CD4-positive, alpha-beta T cell treated with Interleukin-21 for 1 hour (primary cell): ENCODE results near the gene KIAA2012.
"Not testable (repeated sequence)": the region's sequence is repeated elsewhere in the genome, so short reads cannot be mapped to it uniquely, and the experiment has no call there.

Source experiments
- DNase-seq: peaks from one replicate; pipeline ENCODE4 v3.0.0-alpha.2; 2020

The KIAA2012 gene

GRCh38 chr2:202121532-202122162, 48.6 kb downstream of the KIAA2012 start:
- DNase-seq, result peak; percentile 3

DNA sequence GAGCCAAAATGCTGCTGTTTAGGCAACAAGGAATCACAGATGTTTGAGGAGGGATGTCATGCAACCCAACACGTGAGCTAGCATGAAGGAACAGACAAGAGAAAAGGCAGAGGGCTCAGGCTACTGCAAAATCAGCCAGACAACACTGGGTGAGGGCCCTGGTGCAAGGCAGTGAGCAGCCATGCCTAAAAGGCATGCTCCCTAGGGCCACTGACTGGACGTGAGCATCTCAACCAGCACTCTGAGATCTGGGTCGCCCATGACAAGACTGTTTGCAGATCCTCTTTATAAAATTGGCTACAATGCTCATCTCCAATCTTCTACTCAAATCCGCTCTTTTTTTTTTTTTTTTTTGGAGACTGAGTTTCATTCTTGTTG, 49.1 kb downstream of the KIAA2012 start:
- DNase-seq, result no peak

DNA sequence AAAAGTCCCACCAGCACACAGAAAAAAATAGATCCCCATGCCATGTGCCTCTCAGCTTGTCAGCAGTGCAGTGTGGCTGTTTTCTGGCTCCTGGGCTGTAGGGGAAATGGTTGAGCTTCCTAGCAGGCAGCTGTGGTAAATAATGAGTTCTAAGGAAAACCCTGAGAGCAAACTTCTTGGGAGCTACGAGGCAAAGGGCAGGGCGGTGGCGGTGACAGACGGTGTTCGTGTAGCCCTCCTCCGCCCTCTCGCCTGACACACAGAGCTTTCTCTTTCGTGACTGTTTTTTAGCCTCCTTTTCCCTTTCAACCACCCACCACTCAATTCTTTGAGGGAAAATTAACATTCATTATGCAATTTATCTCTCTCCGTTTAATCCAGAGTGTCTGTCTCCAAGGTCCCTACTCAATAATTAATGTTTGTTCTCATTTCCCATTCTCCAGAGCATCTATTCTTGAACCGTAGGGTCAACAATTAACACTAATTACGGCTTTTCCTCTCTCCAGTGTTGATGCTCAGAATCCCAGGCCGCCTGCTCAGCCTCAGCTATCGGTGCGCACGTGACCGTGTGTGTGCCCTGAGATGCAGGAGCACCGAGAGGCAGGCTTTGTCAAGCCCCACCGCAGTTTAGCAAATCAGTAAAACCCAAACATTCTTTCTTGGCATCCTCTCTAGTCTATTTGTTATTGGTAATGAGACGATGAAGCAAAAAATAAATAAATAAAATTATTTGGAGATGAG, 50.1 kb downstream of the KIAA2012 start:
- DNase-seq, result no peak

- no peak for DNase-seq
These were observed 51.2 kb downstream of the KIAA2012 start for GRCh38 chr2:202124286-202124685.

GRCh38 chr2:202127687-202128331, 54.8 kb downstream of the KIAA2012 start:
- DNase-seq, result no peak

GRCh38 chr2:202129841-202130240, 56.8 kb downstream of the KIAA2012 start:
- no peak for DNase-seq

DNA sequence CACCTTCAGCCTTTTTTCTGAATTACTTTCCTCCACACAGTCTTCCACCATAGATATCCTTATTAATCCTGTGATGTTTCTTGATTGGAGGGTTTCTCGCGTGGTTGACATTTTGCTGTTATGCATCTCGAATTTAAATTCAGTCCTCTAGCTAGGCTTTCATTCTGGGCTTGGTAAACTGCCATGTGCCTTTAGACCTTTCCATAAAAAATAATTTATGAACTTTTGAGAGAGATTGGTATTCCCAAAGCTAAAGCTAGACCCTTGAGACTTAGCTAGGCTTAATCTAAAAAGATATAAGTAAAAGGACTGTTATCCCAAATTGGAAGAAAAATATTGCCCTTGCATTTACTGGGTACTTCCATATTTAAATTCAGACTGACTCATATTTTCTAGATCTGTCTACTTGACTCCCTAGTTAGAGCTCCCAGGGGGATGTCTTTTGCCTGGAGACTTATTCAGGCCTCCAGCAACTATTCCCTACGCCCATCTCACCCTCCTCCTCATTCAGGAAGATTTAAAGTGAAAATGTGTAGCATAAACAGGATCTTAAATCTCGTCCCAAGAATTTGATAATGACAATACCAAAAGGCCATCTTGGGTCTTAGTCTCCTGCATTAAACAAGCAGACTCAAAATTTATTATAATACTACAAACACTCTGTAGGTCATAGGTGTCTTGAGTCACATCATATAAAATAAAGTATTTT, 60.3 kb downstream of the KIAA2012 start:
- no peak for DNase-seq

DNA sequence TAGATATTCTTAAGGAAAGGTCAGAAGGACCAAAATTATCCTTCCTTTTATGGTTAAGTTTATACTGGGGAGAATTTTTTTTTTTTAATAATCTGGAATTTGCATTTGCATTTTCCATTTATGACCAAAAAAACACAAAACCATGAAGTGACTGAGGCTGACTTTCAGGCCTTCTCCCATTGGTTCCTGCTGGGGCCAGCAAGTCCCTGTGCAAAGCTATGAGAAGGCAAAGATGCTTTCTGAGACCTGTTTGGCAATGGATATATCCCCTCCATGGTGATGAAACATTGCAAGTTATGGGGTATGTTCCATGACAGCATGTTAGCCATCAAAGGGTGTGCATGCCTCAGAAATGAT, 60.8 kb downstream of the KIAA2012 start:
- DNase-seq, result no peak

DNA sequence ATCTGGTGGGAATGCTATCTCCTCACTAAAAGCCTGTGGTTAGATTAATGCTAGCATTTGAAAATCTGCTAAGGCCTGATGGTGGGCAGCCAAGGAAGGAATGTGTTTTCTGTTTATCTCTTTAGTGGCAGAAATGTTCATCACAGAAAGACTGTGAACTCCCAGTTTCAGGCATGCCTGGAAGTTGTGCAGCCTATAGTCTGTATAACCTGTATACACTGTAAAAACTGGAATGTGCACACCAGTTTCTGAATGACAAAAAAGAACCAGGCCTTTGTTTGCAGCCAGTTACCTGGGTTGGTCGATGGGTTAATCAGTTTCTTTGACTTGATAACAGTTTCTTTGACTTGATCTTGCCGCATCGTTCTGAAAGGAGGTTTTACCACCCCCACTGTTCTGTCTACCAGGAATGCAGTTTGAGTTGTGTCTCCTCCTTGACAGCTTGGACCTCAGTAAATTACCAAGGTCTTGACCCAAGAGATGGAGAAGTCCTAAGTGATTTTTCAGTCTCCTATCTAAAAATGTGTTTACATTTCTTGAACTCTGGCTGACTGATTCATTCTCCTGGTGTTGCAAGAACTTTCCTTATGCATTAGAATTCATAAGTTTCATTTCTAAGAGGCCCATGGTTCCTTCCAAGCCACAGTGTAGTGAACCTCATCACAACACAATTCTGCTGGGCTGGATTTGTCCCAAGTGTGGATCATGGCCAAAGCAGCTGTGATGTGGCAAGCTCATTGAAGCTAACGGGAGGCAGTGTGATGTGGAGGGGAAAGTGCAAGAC, 62.2 kb downstream of the KIAA2012 start:
- DNase-seq, result no peak

DNA sequence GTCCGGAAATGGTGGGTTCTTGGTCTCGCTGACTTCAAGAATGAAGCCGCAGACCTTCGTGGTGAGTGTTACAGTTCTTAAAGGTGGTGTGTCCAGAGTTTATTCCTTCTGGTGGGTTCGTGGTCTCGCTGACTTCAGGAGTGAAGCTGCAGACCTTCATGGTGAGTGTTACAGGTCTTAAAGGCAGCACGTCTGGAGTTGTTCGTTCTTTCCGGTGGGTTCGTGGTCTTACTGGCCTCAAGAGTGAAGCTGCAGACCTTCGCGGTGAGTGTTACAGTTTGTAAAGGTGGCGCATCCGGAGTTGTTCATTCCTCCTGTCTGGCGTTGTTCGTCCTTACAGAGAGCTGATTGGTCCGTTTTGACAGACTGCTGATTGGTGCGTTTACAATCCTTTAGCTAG, 63.0 kb downstream of the KIAA2012 start:
- DNase-seq, result not testable (repeated sequence)

DNA sequence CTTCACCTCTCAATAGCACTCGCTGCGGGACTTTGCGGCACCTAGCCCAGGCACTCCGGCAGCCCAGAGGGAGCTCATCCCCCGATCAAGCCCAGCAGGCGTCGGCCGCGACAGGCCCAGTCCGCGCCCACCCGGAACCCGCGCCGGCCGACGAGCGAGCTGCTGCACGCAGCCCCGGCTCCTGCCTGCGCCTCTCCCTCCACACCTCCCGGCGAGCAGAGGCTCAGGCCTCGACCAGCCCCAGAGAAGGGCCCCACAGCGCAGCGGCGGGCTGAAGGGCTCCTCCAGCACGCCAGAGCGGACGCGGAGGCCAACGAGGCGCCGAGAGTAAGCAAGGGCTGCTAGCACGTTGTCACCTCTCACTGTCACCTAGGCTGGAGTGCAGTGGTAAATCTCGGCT, 63.5 kb downstream of the KIAA2012 start:
- DNase-seq, result no peak

GRCh38 chr2:202140522-202141252, 67.6 kb downstream of the KIAA2012 start:
- DNase-seq, result no peak

DNA sequence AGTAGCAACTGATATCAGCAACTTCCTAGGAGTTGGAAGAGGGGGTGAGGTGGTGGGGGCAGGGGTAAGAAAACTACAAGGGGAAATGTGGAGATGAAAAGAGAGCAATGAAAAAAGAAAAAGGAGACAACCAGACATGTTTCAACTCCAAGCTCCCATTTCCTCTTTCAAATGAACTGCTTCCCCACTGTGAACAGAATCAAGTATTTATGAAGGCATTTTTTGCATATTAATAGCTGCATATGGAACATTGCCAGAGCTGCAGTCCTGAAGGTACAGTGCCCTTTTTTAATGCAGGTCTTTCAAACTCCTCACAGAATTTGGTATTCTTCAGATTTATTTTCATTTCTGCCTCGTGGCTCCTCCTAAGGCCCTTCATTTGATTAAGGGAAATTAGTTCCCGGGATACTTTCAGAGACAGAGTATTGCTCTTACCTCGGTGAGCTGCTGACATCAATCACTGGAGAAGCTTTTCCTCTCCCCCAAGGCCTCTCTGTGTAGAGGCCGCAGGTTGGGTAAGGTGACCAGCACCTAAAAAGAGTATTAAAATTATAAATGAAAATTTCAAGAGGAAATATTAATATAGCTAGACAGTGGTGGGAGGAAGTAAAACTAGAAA, 68.4 kb downstream of the KIAA2012 start:
- no peak for DNase-seq

GRCh38 chr2:202142540-202142939, 69.5 kb downstream of the KIAA2012 start:
- no peak for DNase-seq

- no peak for DNase-seq
These were observed 74.7 kb downstream of the KIAA2012 start for GRCh38 chr2:202147775-202148174.

DNA sequence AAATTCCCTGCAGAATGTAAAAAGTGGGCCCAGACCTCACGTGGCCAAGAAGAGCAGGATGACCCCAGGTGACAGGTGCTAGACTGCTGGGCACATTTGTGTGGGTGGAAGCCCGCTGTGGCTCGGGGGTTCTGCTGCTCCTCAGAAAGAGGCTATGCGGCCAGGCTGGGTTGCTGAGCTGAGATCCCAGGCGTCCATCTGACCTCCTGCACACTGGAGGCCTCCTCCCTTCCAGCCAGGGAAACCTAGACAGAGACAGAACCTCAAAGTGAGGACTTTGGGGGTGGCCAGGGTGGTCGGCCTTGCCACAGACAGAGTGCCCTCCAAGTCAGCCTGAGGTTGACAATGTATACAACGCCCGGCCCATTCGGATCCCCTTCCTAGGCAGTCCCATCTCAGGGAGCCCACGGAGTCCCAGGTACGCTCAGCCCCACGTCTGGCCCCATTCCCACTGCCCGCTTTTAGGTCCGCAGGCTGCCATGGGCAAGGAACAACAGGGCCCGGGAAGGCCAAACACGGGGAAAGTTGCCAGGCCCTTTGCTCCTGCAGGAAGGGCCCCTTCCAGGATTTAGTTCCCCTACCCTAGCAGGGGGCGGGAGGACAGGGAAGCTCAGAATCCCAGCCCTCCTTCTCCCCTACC, 75.6 kb downstream of the KIAA2012 start:
- no peak for DNase-seq

GRCh38 chr2:202149155-202149762, 76.2 kb downstream of the KIAA2012 start:
- DNase-seq, result no peak

- DNase-seq, result no peak
These were observed 76.9 kb downstream of the KIAA2012 start for GRCh38 chr2:202149936-202150335.

DNA sequence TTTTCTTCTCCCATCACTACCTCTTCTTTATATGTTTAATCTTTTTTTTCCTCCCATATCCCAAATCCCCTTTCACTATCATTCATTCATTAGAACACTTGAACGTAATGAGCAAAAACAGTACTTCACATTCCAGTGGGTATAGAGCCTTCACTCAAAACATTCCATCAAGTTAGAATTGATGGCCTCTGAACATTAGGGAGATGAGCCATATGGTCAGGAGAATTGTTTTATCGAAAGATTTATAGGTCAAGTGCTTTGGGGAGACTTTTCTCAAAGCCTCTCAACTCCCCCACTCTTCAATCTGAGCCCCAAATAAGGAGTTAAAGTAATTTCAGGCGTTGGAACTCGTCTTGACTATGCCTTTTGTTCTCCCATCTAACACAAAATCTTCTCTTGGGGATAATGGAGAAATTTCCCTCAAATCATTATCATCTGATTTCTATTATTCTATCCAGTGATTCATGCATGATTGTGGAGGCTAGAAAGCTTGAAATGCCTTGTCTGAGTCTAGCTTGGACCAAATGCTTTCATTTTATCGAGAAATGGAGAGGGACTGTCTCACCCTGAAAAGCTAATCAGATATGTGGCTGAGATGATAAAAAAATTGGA, 79.2 kb downstream of the KIAA2012 start:
- DNase-seq, result no peak

DNA sequence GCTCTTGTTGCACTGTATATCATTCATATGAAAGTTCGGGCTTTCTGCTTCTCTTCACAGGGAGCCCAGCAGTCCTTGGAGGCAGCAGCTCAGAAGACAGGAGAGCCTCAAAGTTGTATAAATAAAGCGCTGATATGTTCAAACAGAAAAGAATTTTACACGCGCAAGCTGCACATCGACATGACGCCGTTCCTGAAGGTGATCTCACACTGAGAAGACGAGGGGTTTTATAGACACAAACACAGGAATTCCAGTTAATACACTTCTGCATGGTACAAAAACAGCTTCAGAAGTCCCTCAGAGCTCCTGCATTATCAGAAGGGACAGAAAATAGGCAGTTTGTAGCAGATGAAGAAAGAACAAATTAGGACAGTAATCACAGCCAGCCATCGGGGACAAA, 81.6 kb downstream of the KIAA2012 start:
- DNase-seq, result no peak
